ENCODE measurements around the gene LIPH.

Gene LIPH

GRCh38 chr3:185534511-185534910, 17.9 kb downstream of the LIPH start:
- no peak for DNase-seq (ENCODE audit: low read depth)
- TF ChIP-seq CTCF (IDR thresholded peaks at IDR 0.05; ENCODE audit: control insufficient read depth, insufficient read depth, low read depth, low read length, missing control alignments): no peak

GRCh38 chr3:185532901-185533300, 19.5 kb downstream of the LIPH start:
- no peak for TF ChIP-seq CTCF (IDR thresholded peaks at IDR 0.05; ENCODE audit: control insufficient read depth, insufficient read depth, low read depth, low read length, missing control alignments)
- DNase-seq (ENCODE audit: low read depth): no peak
- no peak overlapping the region for H3K4me3 ChIP-seq (ENCODE audit: control insufficient read depth, low read depth, low read length)

More at GRCh38 chr3:185534511-185534910, 17.9 kb downstream of the LIPH start:
- no peak overlapping the region for H3K4me3 ChIP-seq (ENCODE audit: control insufficient read depth, low read depth, low read length)

GRCh38 chr3:185530856-185531255, 21.5 kb downstream of the LIPH start:
- TF ChIP-seq CTCF (IDR thresholded peaks at IDR 0.05; ENCODE audit: control insufficient read depth, insufficient read depth, low read depth, low read length, missing control alignments): no peak
- no peak for DNase-seq (ENCODE audit: low read depth)
- H3K4me3 ChIP-seq (ENCODE audit: control insufficient read depth, low read depth, low read length): no peak overlapping the region

GRCh38 chr3:185528532-185528931, 23.9 kb downstream of the LIPH start:
- DNase-seq (ENCODE audit: low read depth): no peak
- no peak overlapping the region for H3K4me3 ChIP-seq (ENCODE audit: control insufficient read depth, low read depth, low read length)
- TF ChIP-seq CTCF (IDR thresholded peaks at IDR 0.05; ENCODE audit: control insufficient read depth, insufficient read depth, low read depth, low read length, missing control alignments): no peak

- no peak for TF ChIP-seq CTCF (IDR thresholded peaks at IDR 0.05; ENCODE audit: control insufficient read depth, insufficient read depth, low read depth, low read length, missing control alignments)
- no peak for DNase-seq (ENCODE audit: low read depth)
- no peak overlapping the region for H3K4me3 ChIP-seq (ENCODE audit: control insufficient read depth, low read depth, low read length)
Observed at GRCh38 chr3:185527364-185527763, 25.0 kb downstream of the LIPH start.

- DNase-seq (ENCODE audit: low read depth): no peak
- no peak for TF ChIP-seq CTCF (IDR thresholded peaks at IDR 0.05; ENCODE audit: control insufficient read depth, insufficient read depth, low read depth, low read length, missing control alignments)
- no peak overlapping the region for H3K4me3 ChIP-seq (ENCODE audit: control insufficient read depth, low read depth, low read length)
Observed at GRCh38 chr3:185526349-185526951, 25.9 kb downstream of the LIPH start.

All from AG09309 (cell line).